ENCODE results near the gene TGM6.

Gene TGM6

GRCh38 chr20:2365091-2365490 is 15.6 kb upstream of the TGM6 start:
- no peak for DNase-seq

- no peak for DNase-seq
Observed at GRCh38 chr20:2365666-2366065, 15.0 kb upstream of the TGM6 start.

GRCh38 chr20:2368621-2369020 is 12.1 kb upstream of the TGM6 start:
- no peak for DNase-seq

- DNase-seq = no peak
Observed at GRCh38 chr20:2373098-2373497, 7.6 kb upstream of the TGM6 start.

GRCh38 chr20:2374346-2375125 is 6.2 kb upstream of the TGM6 start:
- DNase-seq = no peak

GRCh38 chr20:2378893-2379292 is 1.8 kb upstream of the TGM6 start:
- no peak for DNase-seq

GRCh38 chr20:2379511-2380229 is 1.0 kb upstream of the TGM6 start:
- peak; percentile 15 for DNase-seq

- no peak for DNase-seq
Observed at GRCh38 chr20:2381303-2381702, 602 bp downstream of the TGM6 start.

- DNase-seq = no peak
Observed at GRCh38 chr20:2382833-2383232, 2.1 kb downstream of the TGM6 start.

- no peak for DNase-seq
Observed at GRCh38 chr20:2385026-2385425, 4.3 kb downstream of the TGM6 start.

- no peak for DNase-seq
Observed at GRCh38 chr20:2385496-2385895, 4.8 kb downstream of the TGM6 start.

GRCh38 chr20:2386516-2387179 is 5.9 kb downstream of the TGM6 start:
- no peak for DNase-seq

GRCh38 chr20:2387180-2387577 is 6.5 kb downstream of the TGM6 start:
- peak; percentile 60 for DNase-seq

- no peak for DNase-seq
Observed at GRCh38 chr20:2387580-2387979, 6.9 kb downstream of the TGM6 start.

GRCh38 chr20:2390951-2391675 is 10.4 kb downstream of the TGM6 start:
- DNase-seq = no peak

GRCh38 chr20:2394411-2395055 is 13.8 kb downstream of the TGM6 start:
- DNase-seq = no peak

- DNase-seq = no peak
Observed at GRCh38 chr20:2395136-2395535, 14.4 kb downstream of the TGM6 start.

- DNase-seq = no peak
Observed at GRCh38 chr20:2396241-2396814, 15.6 kb downstream of the TGM6 start.

GRCh38 chr20:2397091-2397490 is 16.4 kb downstream of the TGM6 start:
- no peak for DNase-seq

GRCh38 chr20:2397595-2398145 is 17.0 kb downstream of the TGM6 start:
- no peak for DNase-seq

GRCh38 chr20:2398449-2398848 is 17.7 kb downstream of the TGM6 start:
- DNase-seq = no peak

GRCh38 chr20:2399390-2399789 is 18.7 kb downstream of the TGM6 start:
- no peak for DNase-seq

All from hematopoietic multipotent progenitor cell treated with erythropoietin and hydrocortisone succinate and interleukin-3 and kit ligand, for 6 days (in vitro differentiated cells).